ENCODE data around the gene CTNNA1. TPM values are rescaled to one million over a fixed set of nuclear protein-coding genes. Genes with fewer than 3 reads are reported as not detected.

Gene CTNNA1
- total and polyA plus RNA-seq, 2 of the 8 experiments (the other 6 are each of a cell fraction or from before 2014, with no cell fraction given), result 115 to 349 TPM

DNA sequence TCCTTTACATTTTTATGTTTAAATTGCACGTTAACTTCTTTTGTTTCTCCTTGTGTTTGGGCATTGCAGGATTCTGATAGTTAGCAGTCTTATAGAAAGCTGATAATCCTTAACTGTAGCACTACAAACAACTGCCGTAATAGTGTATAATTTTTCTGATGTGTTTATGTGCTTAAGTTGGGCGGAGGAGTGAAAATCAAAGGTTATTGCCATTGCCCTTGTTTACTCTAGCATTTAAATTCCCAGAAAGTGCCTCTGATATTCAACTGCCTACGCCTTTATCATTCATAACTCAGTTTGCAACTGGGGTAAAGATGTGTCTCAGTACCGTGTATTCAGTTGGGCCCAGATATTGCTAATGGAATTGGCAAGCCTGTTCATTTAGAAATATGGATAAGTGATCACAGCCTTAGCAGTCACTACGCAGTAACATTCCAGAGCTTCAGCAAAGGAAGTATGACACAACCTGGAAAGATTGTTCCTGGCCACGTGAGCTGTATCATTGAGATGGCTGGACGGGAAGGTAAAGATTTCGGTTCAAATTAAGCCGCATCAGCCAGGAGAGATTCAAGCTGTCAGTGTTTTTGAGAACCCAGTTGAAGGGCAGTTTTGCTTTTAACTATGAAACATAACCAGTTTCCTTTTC is 150.0 kb downstream of the CTNNA1 start (continued):
- TF ChIP-seq, protein P1, sequence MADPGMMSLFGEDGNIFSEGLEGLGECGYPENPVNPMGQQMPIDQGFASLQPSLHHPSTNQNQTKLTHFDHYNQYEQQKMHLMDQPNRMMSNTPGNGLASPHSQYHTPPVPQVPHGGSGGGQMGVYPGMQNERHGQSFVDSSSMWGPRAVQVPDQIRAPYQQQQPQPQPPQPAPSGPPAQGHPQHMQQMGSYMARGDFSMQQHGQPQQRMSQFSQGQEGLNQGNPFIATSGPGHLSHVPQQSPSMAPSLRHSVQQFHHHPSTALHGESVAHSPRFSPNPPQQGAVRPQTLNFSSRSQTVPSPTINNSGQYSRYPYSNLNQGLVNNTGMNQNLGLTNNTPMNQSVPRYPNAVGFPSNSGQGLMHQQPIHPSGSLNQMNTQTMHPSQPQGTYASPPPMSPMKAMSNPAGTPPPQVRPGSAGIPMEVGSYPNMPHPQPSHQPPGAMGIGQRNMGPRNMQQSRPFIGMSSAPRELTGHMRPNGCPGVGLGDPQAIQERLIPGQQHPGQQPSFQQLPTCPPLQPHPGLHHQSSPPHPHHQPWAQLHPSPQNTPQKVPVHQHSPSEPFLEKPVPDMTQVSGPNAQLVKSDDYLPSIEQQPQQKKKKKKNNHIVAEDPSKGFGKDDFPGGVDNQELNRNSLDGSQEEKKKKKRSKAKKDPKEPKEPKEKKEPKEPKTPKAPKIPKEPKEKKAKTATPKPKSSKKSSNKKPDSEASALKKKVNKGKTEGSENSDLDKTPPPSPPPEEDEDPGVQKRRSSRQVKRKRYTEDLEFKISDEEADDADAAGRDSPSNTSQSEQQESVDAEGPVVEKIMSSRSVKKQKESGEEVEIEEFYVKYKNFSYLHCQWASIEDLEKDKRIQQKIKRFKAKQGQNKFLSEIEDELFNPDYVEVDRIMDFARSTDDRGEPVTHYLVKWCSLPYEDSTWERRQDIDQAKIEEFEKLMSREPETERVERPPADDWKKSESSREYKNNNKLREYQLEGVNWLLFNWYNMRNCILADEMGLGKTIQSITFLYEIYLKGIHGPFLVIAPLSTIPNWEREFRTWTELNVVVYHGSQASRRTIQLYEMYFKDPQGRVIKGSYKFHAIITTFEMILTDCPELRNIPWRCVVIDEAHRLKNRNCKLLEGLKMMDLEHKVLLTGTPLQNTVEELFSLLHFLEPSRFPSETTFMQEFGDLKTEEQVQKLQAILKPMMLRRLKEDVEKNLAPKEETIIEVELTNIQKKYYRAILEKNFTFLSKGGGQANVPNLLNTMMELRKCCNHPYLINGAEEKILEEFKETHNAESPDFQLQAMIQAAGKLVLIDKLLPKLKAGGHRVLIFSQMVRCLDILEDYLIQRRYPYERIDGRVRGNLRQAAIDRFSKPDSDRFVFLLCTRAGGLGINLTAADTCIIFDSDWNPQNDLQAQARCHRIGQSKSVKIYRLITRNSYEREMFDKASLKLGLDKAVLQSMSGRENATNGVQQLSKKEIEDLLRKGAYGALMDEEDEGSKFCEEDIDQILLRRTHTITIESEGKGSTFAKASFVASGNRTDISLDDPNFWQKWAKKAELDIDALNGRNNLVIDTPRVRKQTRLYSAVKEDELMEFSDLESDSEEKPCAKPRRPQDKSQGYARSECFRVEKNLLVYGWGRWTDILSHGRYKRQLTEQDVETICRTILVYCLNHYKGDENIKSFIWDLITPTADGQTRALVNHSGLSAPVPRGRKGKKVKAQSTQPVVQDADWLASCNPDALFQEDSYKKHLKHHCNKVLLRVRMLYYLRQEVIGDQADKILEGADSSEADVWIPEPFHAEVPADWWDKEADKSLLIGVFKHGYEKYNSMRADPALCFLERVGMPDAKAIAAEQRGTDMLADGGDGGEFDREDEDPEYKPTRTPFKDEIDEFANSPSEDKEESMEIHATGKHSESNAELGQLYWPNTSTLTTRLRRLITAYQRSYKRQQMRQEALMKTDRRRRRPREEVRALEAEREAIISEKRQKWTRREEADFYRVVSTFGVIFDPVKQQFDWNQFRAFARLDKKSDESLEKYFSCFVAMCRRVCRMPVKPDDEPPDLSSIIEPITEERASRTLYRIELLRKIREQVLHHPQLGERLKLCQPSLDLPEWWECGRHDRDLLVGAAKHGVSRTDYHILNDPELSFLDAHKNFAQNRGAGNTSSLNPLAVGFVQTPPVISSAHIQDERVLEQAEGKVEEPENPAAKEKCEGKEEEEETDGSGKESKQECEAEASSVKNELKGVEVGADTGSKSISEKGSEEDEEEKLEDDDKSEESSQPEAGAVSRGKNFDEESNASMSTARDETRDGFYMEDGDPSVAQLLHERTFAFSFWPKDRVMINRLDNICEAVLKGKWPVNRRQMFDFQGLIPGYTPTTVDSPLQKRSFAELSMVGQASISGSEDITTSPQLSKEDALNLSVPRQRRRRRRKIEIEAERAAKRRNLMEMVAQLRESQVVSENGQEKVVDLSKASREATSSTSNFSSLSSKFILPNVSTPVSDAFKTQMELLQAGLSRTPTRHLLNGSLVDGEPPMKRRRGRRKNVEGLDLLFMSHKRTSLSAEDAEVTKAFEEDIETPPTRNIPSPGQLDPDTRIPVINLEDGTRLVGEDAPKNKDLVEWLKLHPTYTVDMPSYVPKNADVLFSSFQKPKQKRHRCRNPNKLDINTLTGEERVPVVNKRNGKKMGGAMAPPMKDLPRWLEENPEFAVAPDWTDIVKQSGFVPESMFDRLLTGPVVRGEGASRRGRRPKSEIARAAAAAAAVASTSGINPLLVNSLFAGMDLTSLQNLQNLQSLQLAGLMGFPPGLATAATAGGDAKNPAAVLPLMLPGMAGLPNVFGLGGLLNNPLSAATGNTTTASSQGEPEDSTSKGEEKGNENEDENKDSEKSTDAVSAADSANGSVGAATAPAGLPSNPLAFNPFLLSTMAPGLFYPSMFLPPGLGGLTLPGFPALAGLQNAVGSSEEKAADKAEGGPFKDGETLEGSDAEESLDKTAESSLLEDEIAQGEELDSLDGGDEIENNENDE (IDR thresholded peaks at IDR 0.05; ENCODE audit: insufficient replicate concordance, low read length), result no peak
- TF ChIP-seq CBX8 (IDR thresholded peaks at IDR 0.05; ENCODE audit: borderline replicate concordance, low read depth, low read length) (no peak), SUZ12 (IDR thresholded peaks at IDR 0.05; ENCODE audit: low read length) (no peak), RAD21 (IDR thresholded peaks at IDR 0.05 in 1 of 2, conservative IDR thresholded peaks at IDR 0.05 in 1 of 2; ENCODE audit: low read depth in 2 of 2, low read length in 2 of 2) (no peak), RNF2 (IDR thresholded peaks at IDR 0.05; ENCODE audit: borderline replicate concordance, low read depth, low read length, missing control alignments, poor library complexity, severe bottlenecking) (no peak), ZNF274 (IDR thresholded peaks at IDR 0.05; ENCODE audit: borderline replicate concordance, extremely low read depth, low read length) (no peak), JUND (IDR thresholded peaks at IDR 0.05; ENCODE audit: low read length) (no peak), EGR1 (IDR thresholded peaks at IDR 0.05; ENCODE audit: borderline replicate concordance, low read depth, low read length) (no peak)
- TF ChIP-seq, protein P2, sequence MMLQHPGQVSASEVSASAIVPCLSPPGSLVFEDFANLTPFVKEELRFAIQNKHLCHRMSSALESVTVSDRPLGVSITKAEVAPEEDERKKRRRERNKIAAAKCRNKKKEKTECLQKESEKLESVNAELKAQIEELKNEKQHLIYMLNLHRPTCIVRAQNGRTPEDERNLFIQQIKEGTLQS (IDR thresholded peaks at IDR 0.05; ENCODE audit: insufficient read depth, low read depth, low read length), result no peak
